ENCODE results near the gene ADGRL2. TPM values are rescaled to one million over a fixed set of nuclear protein-coding genes. Genes with fewer than 3 reads are reported as not detected.
"Not testable (repeated sequence)": the region's sequence is repeated elsewhere in the genome, so short reads cannot be mapped to it uniquely, and the experiment has no call there.

Gene ADGRL2
- total RNA-seq, 1 donor from 2014 or later = 70.8 TPM

DNA sequence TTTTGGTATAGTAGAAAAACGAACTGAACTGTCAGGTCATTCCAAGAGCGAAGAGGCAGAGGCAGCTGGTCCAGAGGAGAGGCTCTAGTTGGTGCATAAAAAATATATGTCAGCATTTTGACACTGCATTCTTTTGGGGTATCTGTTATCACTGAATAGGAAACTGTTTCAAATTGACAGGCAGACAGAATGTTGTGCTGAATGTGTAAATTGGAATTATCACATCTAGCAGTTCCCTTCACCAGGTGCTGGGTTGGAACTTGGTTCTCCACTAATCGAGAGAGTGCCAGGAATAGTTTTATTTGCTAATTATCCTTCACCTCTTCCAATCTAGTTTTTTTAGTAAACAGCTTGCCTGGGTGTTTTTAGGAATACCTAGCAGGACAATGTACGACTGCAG lies 52.2 kb downstream of the ADGRL2 start:
- no peaks in the 10 kb centered on the region for H3K27me3 Mint-ChIP-seq
- TF ChIP-seq CTCF (IDR thresholded peaks at IDR 0.05; ENCODE audit: unreplicated experiment) = no peak
- no peak overlapping the region for H3K27ac Mint-ChIP-seq

DNA sequence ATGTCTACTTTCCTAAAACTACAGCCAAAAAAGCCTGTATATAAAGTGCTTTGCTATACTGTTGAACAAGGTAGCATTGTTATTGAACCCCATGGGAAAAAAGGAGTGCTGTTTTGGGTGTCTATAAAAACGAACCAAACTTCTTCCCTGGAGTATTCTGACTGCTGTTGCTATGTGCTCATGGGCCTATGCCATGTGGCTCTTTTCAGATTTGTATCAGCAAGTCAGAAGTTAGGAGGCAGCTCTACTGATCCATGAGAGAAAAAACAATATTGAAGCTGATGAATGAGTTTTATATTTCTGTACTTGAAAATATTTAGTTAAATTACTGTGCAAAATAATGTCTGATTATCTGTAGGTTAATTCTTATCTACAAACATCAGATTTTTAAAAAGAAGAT lies 66.5 kb downstream of the ADGRL2 start:
- no peaks in the 10 kb centered on the region for H3K27me3 Mint-ChIP-seq
- no peak for DNase-seq (ENCODE audit: low spot score, unreplicated experiment)
- TF ChIP-seq CTCF (IDR thresholded peaks at IDR 0.05; ENCODE audit: unreplicated experiment) = no peak
- no peak overlapping the region for H3K27ac Mint-ChIP-seq
- peaks cover 2% of the 10 kb centered on the region for H3K4me1 Mint-ChIP-seq (ENCODE audit: low read depth)
- H3K9me3 Mint-ChIP-seq (ENCODE audit: low read depth) = peaks cover 18% of the 10 kb centered on the region
- H3K36me3 Mint-ChIP-seq (ENCODE audit: insufficient read depth) = peaks cover 15% of the 10 kb centered on the region
- H3K4me3 Mint-ChIP-seq (ENCODE audit: low read depth) = no peak overlapping the region

More for the DNA sequence above, 52.2 kb downstream of the ADGRL2 start:
- Mint-ChIP-seq H3K4me3 (ENCODE audit: low read depth) (no peak overlapping the region), H3K4me1 (ENCODE audit: low read depth) (peaks cover 39% of the 10 kb centered on the region), H3K9me3 (ENCODE audit: low read depth) (no peaks in the 10 kb centered on the region), H3K36me3 (ENCODE audit: insufficient read depth) (no peaks in the 10 kb centered on the region)
- DNase-seq (ENCODE audit: low spot score, unreplicated experiment) = no peak

DNA sequence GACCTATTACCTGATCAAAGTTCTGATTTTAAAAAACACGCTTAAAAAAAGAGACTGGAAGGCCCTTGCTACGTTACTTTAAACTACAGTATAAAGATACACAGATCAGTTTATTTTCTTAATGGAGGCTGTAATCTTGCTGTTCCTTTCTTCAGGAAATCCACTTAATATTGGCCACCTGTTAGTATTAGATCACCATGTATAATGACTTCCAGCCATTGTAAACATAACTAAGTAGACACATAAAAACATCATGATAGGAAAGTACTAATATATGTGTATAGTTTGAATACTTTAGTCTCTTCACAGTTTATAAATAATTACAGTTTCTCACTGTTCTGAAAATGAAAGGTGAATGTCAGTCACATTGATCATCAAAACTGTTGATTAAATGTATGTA lies 68.6 kb downstream of the ADGRL2 start:
- H3K27ac Mint-ChIP-seq = no peak overlapping the region
- TF ChIP-seq CTCF (IDR thresholded peaks at IDR 0.05; ENCODE audit: unreplicated experiment) = no peak
- peaks cover 19% of the 10 kb centered on the region for H3K9me3 Mint-ChIP-seq (ENCODE audit: low read depth)
- DNase-seq (ENCODE audit: low spot score, unreplicated experiment) = no peak
- peaks cover 14% of the 10 kb centered on the region for H3K36me3 Mint-ChIP-seq (ENCODE audit: insufficient read depth)
- H3K4me3 Mint-ChIP-seq (ENCODE audit: low read depth) = no peak overlapping the region
- peaks cover 3% of the 10 kb centered on the region for H3K4me1 Mint-ChIP-seq (ENCODE audit: low read depth)
- H3K27me3 Mint-ChIP-seq = no peaks in the 10 kb centered on the region

DNA sequence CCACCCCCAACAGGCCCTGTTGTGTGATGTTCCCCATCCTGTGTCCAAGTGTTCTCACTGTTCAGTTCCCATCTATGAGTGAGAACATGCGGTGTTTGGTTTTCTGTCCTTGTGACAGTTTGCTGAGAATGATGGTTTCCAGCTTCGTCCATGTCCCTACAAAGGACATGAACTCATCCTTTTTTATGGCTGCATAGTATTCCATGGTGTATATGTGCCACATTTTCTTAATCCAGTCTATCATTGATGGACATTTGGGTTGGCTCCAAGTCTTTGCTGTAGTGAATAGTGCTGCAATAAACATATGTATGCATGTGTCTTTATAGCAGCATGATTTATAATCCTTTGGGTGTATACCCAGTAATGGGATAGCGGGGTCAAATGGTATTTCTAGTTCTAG lies 70.4 kb downstream of the ADGRL2 start:
- H3K4me1 Mint-ChIP-seq (ENCODE audit: low read depth) = peaks cover 16% of the 10 kb centered on the region
- H3K9me3 Mint-ChIP-seq (ENCODE audit: low read depth) = peaks cover 19% of the 10 kb centered on the region
- not testable (repeated sequence) for H3K27ac Mint-ChIP-seq; H3K4me3 Mint-ChIP-seq (ENCODE audit: low read depth); DNase-seq (ENCODE audit: low spot score, unreplicated experiment); H3K27me3 Mint-ChIP-seq
- H3K36me3 Mint-ChIP-seq (ENCODE audit: insufficient read depth) = peaks cover 14% of the 10 kb centered on the region

- no peak for DNase-seq (ENCODE audit: low spot score, unreplicated experiment)
- Mint-ChIP-seq H3K27me3 (no peaks in the 10 kb centered on the region), H3K36me3 (ENCODE audit: insufficient read depth) (peaks cover 10% of the 10 kb centered on the region), H3K4me3 (ENCODE audit: low read depth) (no peak overlapping the region), H3K9me3 (ENCODE audit: low read depth) (peaks cover 11% of the 10 kb centered on the region), H3K4me1 (ENCODE audit: low read depth) (peaks cover 34% of the 10 kb centered on the region), H3K27ac (no peak overlapping the region)
- TF ChIP-seq CTCF (IDR thresholded peaks at IDR 0.05; ENCODE audit: unreplicated experiment) = no peak
Measured at GRCh38 chr1:81873946-81874345, 73.2 kb downstream of the ADGRL2 start.

GRCh38 chr1:81874461-81874860 lies 73.7 kb downstream of the ADGRL2 start:
- Mint-ChIP-seq H3K9me3 (ENCODE audit: low read depth) (peaks cover 11% of the 10 kb centered on the region), H3K4me1 (ENCODE audit: low read depth) (peaks cover 37% of the 10 kb centered on the region), H3K27me3 (no peaks in the 10 kb centered on the region), H3K4me3 (ENCODE audit: low read depth) (no peak overlapping the region), H3K36me3 (ENCODE audit: insufficient read depth) (peaks cover 10% of the 10 kb centered on the region), H3K27ac (no peak overlapping the region)
- no peak for DNase-seq (ENCODE audit: low spot score, unreplicated experiment)
- no peak for TF ChIP-seq CTCF (IDR thresholded peaks at IDR 0.05; ENCODE audit: unreplicated experiment)
